H1 (cell line): Measurements from ENCODE around the gene CCDC106. TPM values are rescaled to one million over a fixed set of nuclear protein-coding genes. Genes with fewer than 3 reads are reported as not detected.

Experiments used
- CTCF ChIA-PET: fragments of 300-600 bp; sonication (Branson Sonifier 250); formaldehyde crosslinking; loops from one replicate; lab custom pipeline; 2021; ENCODE audit not compliant: partially characterized antibody; lab: Charles Lee
- POLR2A ChIA-PET: fragments of 300-600 bp; sonication (Branson Sonifier 250); formaldehyde crosslinking; loops from one replicate; lab custom pipeline; 2021; ENCODE audit warnings: inconsistent platforms; ENCODE audit not compliant: partially characterized antibody; lab: Charles Lee
- DNase-seq, 2 experiments: peaks; one replicate each; pipeline versions ENCODE4 v3.0.0 to v3.0.0-alpha.2; 2010 to 2022; ENCODE audit warnings: low spot score in 2 of 2, low read depth in 1 of 2, mixed read lengths in 1 of 2
- FAIRE-seq: peaks from 2 replicates; lab custom pipeline; 2011; peaks lifted over from hg19 to GRCh38; lab: Jason Lieb, UNC
- H2AFZ ChIP-seq: 2 replicates; pipeline ENCODE4 v1.8.1; 2012; ENCODE audit warnings: low read length, inconsistent platforms
- H2AK5ac ChIP-seq: 2 replicates; pipeline ENCODE4 v1.6.1; 2013; ENCODE audit warnings: low read depth, low read length
- H2BK120ac ChIP-seq: replicated peaks from 2 replicates; pipeline ENCODE3; 2013; ENCODE audit warnings: low read depth, low read length, inconsistent platforms
- H2BK12ac ChIP-seq: 2 replicates; pipeline ENCODE4 v1.6.1; 2013; ENCODE audit warnings: low read depth, low read length
- H2BK15ac ChIP-seq: 2 replicates; pipeline ENCODE4 v1.6.1; 2013; ENCODE audit warnings: low read length
- H2BK20ac ChIP-seq: 2 replicates; pipeline ENCODE4 v1.6.1; 2013; ENCODE audit warnings: low read length
- H2BK5ac ChIP-seq: 2 replicates; pipeline ENCODE4 v1.6.1; 2013; ENCODE audit warnings: low read depth, low read length
- H3K14ac ChIP-seq: 2 replicates; pipeline ENCODE4 v1.6.1; 2013; ENCODE audit warnings: inconsistent platforms; ENCODE audit not compliant: insufficient read length
- H3K18ac ChIP-seq: 2 replicates; pipeline ENCODE4 v1.6.1; 2013; ENCODE audit warnings: low read length; ENCODE audit errors: extremely low read depth
- H3K23ac ChIP-seq: 2 replicates; pipeline ENCODE4 v1.6.1; 2013; ENCODE audit warnings: inconsistent platforms; ENCODE audit not compliant: insufficient read length
- H3K23me2 ChIP-seq: 2 replicates; pipeline ENCODE4 v1.6.1; 2013; ENCODE audit warnings: low read depth, low read length
- H3K27ac ChIP-seq: 2 replicates; pipeline ENCODE4 v1.6.1; 2011; ENCODE audit warnings: low read depth, low read length, inconsistent platforms
- H3K27me3 ChIP-seq, 4 experiments: replicated peaks in 1 of 4; 1 replicate in 1 of 4; 2 replicates in 3 of 4; pipeline versions ENCODE4 v1.6.1 to v1.8.1; 2011 to 2013; ENCODE audit warnings: low read length in 3 of 4, mild to moderate bottlenecking in 3 of 4, inconsistent platforms in 2 of 4, mixed read lengths in 2 of 4, moderate library complexity in 1 of 4; ENCODE audit not compliant: control insufficient read depth in 3 of 4, insufficient read depth in 3 of 4; ENCODE audit errors: extremely low read depth in 1 of 4
- H3K36me3 ChIP-seq, 4 experiments: 2 replicates each; pipeline versions ENCODE4 v1.6.1 to v1.8.1; 2011 to 2013; ENCODE audit warnings: mild to moderate bottlenecking in 4 of 4, low read length in 3 of 4, moderate library complexity in 2 of 4, control low read depth in 1 of 4, inconsistent platforms in 1 of 4; ENCODE audit not compliant: insufficient read depth in 4 of 4, control insufficient read depth in 2 of 4
- H3K4ac ChIP-seq: replicated peaks from 2 replicates; pipeline ENCODE3; 2013; ENCODE audit warnings: low read length, low read depth, mixed read lengths, inconsistent platforms; ENCODE audit not compliant: insufficient read length
- H3K4me1 ChIP-seq, 4 experiments: replicated peaks in 1 of 4; 1 replicate in 1 of 4; 2 replicates in 3 of 4; pipeline versions ENCODE4 v1.6.1 to v1.8.1; 2011 to 2013; ENCODE audit warnings: low read length in 3 of 4, inconsistent platforms in 2 of 4, mixed read lengths in 1 of 4; ENCODE audit not compliant: insufficient read depth in 4 of 4, control insufficient read depth in 3 of 4
- H3K4me2 ChIP-seq, 2 experiments: 2 replicates each; pipeline versions ENCODE4 v1.6.1 to v1.8.1; 2011 to 2013; ENCODE audit warnings: low read depth in 2 of 2, low read length in 2 of 2, control low read depth in 1 of 2, inconsistent platforms in 1 of 2, mild to moderate bottlenecking in 1 of 2; ENCODE audit not compliant: insufficient read depth in 1 of 2
- H3K4me3 ChIP-seq, 4 experiments: fragments of 200-600, 300-600 bp in 1 of 4; sonication (generic), shearing (Covaris generic), sonication (Bioruptor Twin) in 1 of 4; 2 replicates each; pipeline versions ENCODE4 v1.5.1 to v1.8.1; 2011 to 2016; ENCODE audit warnings: low read length in 4 of 4, low read depth in 3 of 4, control low read depth in 2 of 4, inconsistent platforms in 2 of 4, mild to moderate bottlenecking in 2 of 4, mixed read lengths in 1 of 4, moderate library complexity in 1 of 4; ENCODE audit not compliant: insufficient read depth in 2 of 4; ENCODE audit errors: extremely low read depth in 1 of 4
- H3K56ac ChIP-seq: replicated peaks from 2 replicates; pipeline ENCODE3; 2013; ENCODE audit warnings: low read depth, mild to moderate bottlenecking, mixed read lengths, low read length, inconsistent platforms; ENCODE audit not compliant: insufficient read length
- H3K79me1 ChIP-seq: 2 replicates; pipeline ENCODE4 v1.6.1; 2013; ENCODE audit warnings: low read depth, low read length, control low read depth
- H3K79me2 ChIP-seq, 2 experiments: 2 replicates each; pipeline versions ENCODE4 v1.6.1 to v1.8.1; 2012 to 2013; ENCODE audit warnings: low read length in 2 of 2, mild to moderate bottlenecking in 2 of 2, inconsistent platforms in 1 of 2; ENCODE audit not compliant: insufficient read depth in 2 of 2, control insufficient read depth in 1 of 2
- H3K9ac ChIP-seq, 4 experiments: replicated peaks in 1 of 4; 1 replicate in 1 of 4; 2 replicates in 3 of 4; pipeline versions ENCODE4 v1.6.1 to v1.8.1; 2011 to 2013; ENCODE audit warnings: low read depth in 3 of 4, low read length in 3 of 4, control low read depth in 2 of 4, mild to moderate bottlenecking in 2 of 4, moderate library complexity in 2 of 4, inconsistent platforms in 1 of 4; ENCODE audit errors: extremely low read depth in 1 of 4
- H3K9me3 ChIP-seq, 2 experiments: 2 replicates each; pipeline versions ENCODE4 v1.6.1 to v1.8.1; 2012 to 2013; ENCODE audit warnings: mild to moderate bottlenecking in 2 of 2, moderate library complexity in 2 of 2, control low read depth in 1 of 2, inconsistent platforms in 1 of 2, low read depth in 1 of 2, low read length in 1 of 2, mixed read lengths in 1 of 2; ENCODE audit not compliant: insufficient read depth in 2 of 2
- H4K20me1 ChIP-seq, 2 experiments: replicated peaks in 1 of 2; 2 replicates each; pipeline versions ENCODE3 to v1.8.1; 2011 to 2013; ENCODE audit warnings: inconsistent platforms in 2 of 2, low read length in 2 of 2, mild to moderate bottlenecking in 1 of 2; ENCODE audit not compliant: insufficient read depth in 2 of 2, control insufficient read depth in 1 of 2
- H4K5ac ChIP-seq: 2 replicates; pipeline ENCODE4 v1.6.1; 2013; ENCODE audit warnings: low read length, low read depth, mixed read lengths, inconsistent platforms; ENCODE audit not compliant: insufficient read length
- H4K8ac ChIP-seq: 2 replicates; pipeline ENCODE4 v1.8.0; 2013; ENCODE audit warnings: mild to moderate bottlenecking, moderate library complexity, low read length, inconsistent platforms; ENCODE audit not compliant: insufficient read depth; ENCODE audit errors: extremely low read depth
- H4K91ac ChIP-seq: replicated peaks from 2 replicates; pipeline ENCODE3; 2013; ENCODE audit warnings: low read length, mixed read lengths, inconsistent platforms; ENCODE audit not compliant: insufficient read length
- CHD2 ChIP-seq: IDR thresholded peaks from 2 replicates; pipeline ENCODE4 v1.6.1; 2012; ENCODE audit warnings: low read length, improper control_type of control experiment
- POLR2A ChIP-seq, 2 experiments: IDR thresholded peaks; 1 replicate in 1 of 2; 2 replicates in 1 of 2; pipeline ENCODE4 v1.6.1; 2011; ENCODE audit warnings: low read depth in 2 of 2, low read length in 2 of 2, mild to moderate bottlenecking in 2 of 2; ENCODE audit errors: control extremely low read depth in 1 of 2
- POLR2AphosphoS5 ChIP-seq: IDR thresholded peaks from 2 replicates; pipeline ENCODE4 v1.6.1; 2011; ENCODE audit warnings: low read depth, low read length
- RBBP5 ChIP-seq: IDR thresholded peaks from 2 replicates; pipeline ENCODE4 v1.7.1; 2012; ENCODE audit warnings: low read depth, mild to moderate bottlenecking, inconsistent platforms, low read length, moderate library complexity, borderline replicate concordance
- WGBS, 2 experiments: shearing (Covaris generic) in 1 of 2; methylation state at CpG; one replicate each; pipeline versions ENCODE4 v1.1.6 to v1.1.7; 2013 to 2015; ENCODE audit warnings: low lambda C conversion rate in 2 of 2, mixed read lengths in 2 of 2, inconsistent platforms in 1 of 2, low coverage in 1 of 2, missing lambda C conversion rate in 1 of 2; ENCODE audit not compliant: insufficient replicate concordance in 2 of 2, insufficient coverage in 1 of 2, insufficient read length in 1 of 2; ENCODE audit errors: extremely low coverage in 1 of 2, missing lambda C conversion rate in 1 of 2; 5-methylcytosine and 5-hydroxymethylcytosine counted together
- polyA plus RNA-seq, 7 experiments: library from polyadenylated mRNA; depleted of rRNA in 3 of 7; stranded (reverse) in 5 of 7; unstranded in 2 of 7; fragments of >200 nt in 5 of 7; fragments of 200-250 nt in 2 of 7; gene quantifications; 1 replicate in 5 of 7; 2 replicates in 1 of 7; 4 replicates in 1 of 7; pipeline versions ENCODE4 v1.2.1 to v1.2.3, GENCODE V29; 2011 to 2013; ENCODE audit warnings: missing spikeins in 2 of 7, mixed read lengths in 2 of 7
- total RNA-seq: library from RNA; stranded (reverse); fragmentation: NEBNext Ultra II Directional; extraction: Animal tissue kit (Norgen Biotek cat#: 25700); gene quantifications from 2 replicates; pipeline ENCODE4 v1.2.1, GENCODE V29; 2021

CCDC106 gene
- total and polyA plus RNA-seq, 2 of the 8 experiments (the other 6 are each of a cell fraction or from before 2014, with no cell fraction given), result 12.0 to 20.1 TPM

DNA sequence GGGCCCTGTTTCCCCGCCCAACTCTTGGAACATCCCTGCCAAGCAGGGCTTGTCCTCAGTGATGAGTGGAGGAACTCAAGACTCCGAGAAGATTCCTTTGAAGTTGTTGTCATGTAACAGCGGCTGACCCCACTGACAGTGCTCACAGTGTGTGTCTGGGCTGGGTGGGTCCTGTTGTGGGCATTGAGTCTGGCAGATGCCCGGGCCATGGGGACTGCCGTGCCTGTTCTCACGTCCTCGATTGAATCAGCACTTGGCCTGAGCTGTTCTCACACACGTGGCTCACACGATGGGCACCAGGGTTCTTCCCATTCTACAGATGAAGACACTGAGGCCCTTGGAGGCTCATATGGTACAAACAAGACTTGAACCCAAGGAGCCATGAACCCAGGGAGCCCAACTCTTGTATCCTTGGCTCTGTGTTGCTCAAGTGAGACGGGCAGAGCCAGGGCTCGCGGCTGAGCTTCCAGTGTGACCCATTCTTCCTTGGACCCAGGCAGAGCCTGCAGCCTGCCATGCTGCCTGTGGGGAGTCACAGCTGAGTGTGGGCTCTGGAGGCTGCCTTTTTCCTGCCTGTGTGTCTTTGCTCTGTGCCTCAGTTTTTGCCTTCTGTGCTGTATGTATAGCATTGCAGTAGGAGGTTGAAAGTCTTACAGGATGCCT, 18.5 kb downstream of the CCDC106 start:
- H3K9ac ChIP-seq, result no peak overlapping the region
- no peak overlapping the region for H4K8ac ChIP-seq
- FAIRE-seq (no peak), DNase-seq (no peak)
- H3K18ac ChIP-seq, result no peak overlapping the region
- no peaks in the 10 kb centered on the region for H3K23me2 ChIP-seq
- H3K27me3 ChIP-seq, result no peaks in the 10 kb centered on the region
- H2BK12ac ChIP-seq, result no peak overlapping the region
- 95% methylated on average over 12 of the region's 12 CpGs; no CpG with 5 or more reads in 1 of the 2 experiments for WGBS, 2 experiments
- H4K20me1 ChIP-seq, result peaks cover 43 to 56% of the 10 kb centered on the region in 2 experiments
- H3K79me2 ChIP-seq, result peaks cover 7 to 69% of the 10 kb centered on the region in 2 experiments; a peak in 3 of 4 replicates
- H2AFZ ChIP-seq, result no peak overlapping the region
- no peak overlapping the region for H3K56ac ChIP-seq
- no peak overlapping the region for H3K4ac ChIP-seq
- H3K4me2 ChIP-seq, result no peak overlapping the region
- ChIA-PET CTCF (no interaction called here), POLR2A (interaction anchor here (0.7 to 7.1 kb wide), 5 partner anchors 8 to 27 kb away, joined by 3 to 75 read pairs (median 3); partner anchors contain the start of gene U2AF2)
- no peak overlapping the region for H2BK5ac ChIP-seq
- H3K79me1 ChIP-seq, result peaks cover 15% of the 10 kb centered on the region
- no peak overlapping the region for H3K4me3 ChIP-seq
- H2BK120ac ChIP-seq, result no peak overlapping the region
- no peaks in the 10 kb centered on the region for H3K9me3 ChIP-seq
- no peak overlapping the region for H3K14ac ChIP-seq
- peaks cover 0 to 5% (median 2%) of the 10 kb centered on the region in 4 experiments; a peak in 5 of 7 replicates for H3K4me1 ChIP-seq
- H2BK15ac ChIP-seq, result no peak overlapping the region
- TF ChIP-seq CHD2 (no peak), POLR2AphosphoS5 (0 out of 2 replicates have a peak, but pooled peaks have one; percentile 5), RBBP5 (no peak), POLR2A (IDR thresholded peaks at IDR 0.05; ENCODE audit: control extremely low read depth in 1 of 2, low read depth in 2 of 2, low read length in 2 of 2) (peak in 1 of 2 experiments; percentile 22; a peak in 1 of 3 replicates)
- no peak overlapping the region for H4K5ac ChIP-seq
- H2AK5ac ChIP-seq, result no peak overlapping the region
- no peak overlapping the region for H3K23ac ChIP-seq
- no peak overlapping the region for H3K27ac ChIP-seq
- peaks cover 54 to 77% (median 66%) of the 10 kb centered on the region in 4 experiments for H3K36me3 ChIP-seq
- H2BK20ac ChIP-seq, result no peak overlapping the region
- H4K91ac ChIP-seq, result no peak overlapping the region
